Measurements from ENCODE around the gene ALCAM. TPM values are rescaled to one million over a fixed set of nuclear protein-coding genes. Genes with fewer than 3 reads are reported as not detected.

Gene ALCAM
- total and polyA plus RNA-seq, 2 of the 8 experiments (the other 6 are each of a cell fraction or from before 2014, with no cell fraction given): 10.8 to 33.0 TPM

- H4K20me1 ChIP-seq (replicated peaks in 1 of 2; ENCODE audit: control insufficient read depth in 1 of 2, insufficient read depth in 2 of 2, low read length in 2 of 2): no peaks in the 10 kb centered on the region
- no peaks in the 10 kb centered on the region for H3K27me3 ChIP-seq (replicated peaks in 1 of 4; ENCODE audit: control insufficient read depth in 3 of 4, extremely low read depth in 1 of 4, insufficient read depth in 3 of 4, low read length in 3 of 4)
- DNase-seq (ENCODE audit: low read depth in 1 of 2, low spot score in 2 of 2) (peak in 1 of 2 experiments; percentile 57), FAIRE-seq (no peak)
- no peak overlapping the region for H2BK15ac ChIP-seq (ENCODE audit: low read length)
- no peak overlapping the region for H4K91ac ChIP-seq (replicated peaks; ENCODE audit: insufficient read length, low read length)
- no peak overlapping the region for H4K5ac ChIP-seq (ENCODE audit: insufficient read length, low read depth, low read length)
- H3K79me2 ChIP-seq (ENCODE audit: control insufficient read depth in 1 of 2, insufficient read depth in 2 of 2, low read length in 2 of 2): no peaks in the 10 kb centered on the region
- peak overlapping the region; percentile 61 to 87 for H3K4me2 ChIP-seq (ENCODE audit: insufficient read depth in 1 of 2, low read depth in 2 of 2, low read length in 2 of 2)
- H3K27ac ChIP-seq (ENCODE audit: low read depth, low read length): no peak overlapping the region
- 52% methylated on average over 17 of the region's 17 CpGs; no CpG with 5 or more reads in 1 of the 2 experiments for WGBS, 2 experiments (ENCODE audit: extremely low coverage in 1 of 2, insufficient coverage in 1 of 2, insufficient read length in 1 of 2, insufficient replicate concordance in 2 of 2, low coverage in 1 of 2, low lambda C conversion rate in 2 of 2, missing lambda C conversion rate in 1 of 2)
- H2AFZ ChIP-seq (ENCODE audit: low read length): peak overlapping the region; percentile 85
- peak overlapping the region; percentile 61; the same call in 1 of the 2 replicates for H2BK12ac ChIP-seq (ENCODE audit: low read depth, low read length)
- H3K79me1 ChIP-seq (ENCODE audit: low read depth, low read length): no peaks in the 10 kb centered on the region
- H3K36me3 ChIP-seq (ENCODE audit: control insufficient read depth in 2 of 4, insufficient read depth in 4 of 4, low read length in 3 of 4): no peaks in the 10 kb centered on the region
- H3K23me2 ChIP-seq (ENCODE audit: low read depth, low read length): no peaks in the 10 kb centered on the region
- H3K9ac ChIP-seq (replicated peaks in 1 of 4; ENCODE audit: extremely low read depth in 1 of 4, low read depth in 3 of 4, low read length in 3 of 4): peak overlapping the region in 1 of 4 experiments; percentile 28; a peak in 1 of 7 replicates
- H3K4ac ChIP-seq (replicated peaks; ENCODE audit: insufficient read length, low read depth, low read length): no peak overlapping the region
- CTCF ChIA-PET (ENCODE audit: partially characterized antibody): interaction anchor here (1.0 kb wide), 2 partner anchors 86 to 1012 kb away, joined by 3 to 4 read pairs; no protein-coding TSS in a partner anchor
- no peak overlapping the region for H3K56ac ChIP-seq (replicated peaks; ENCODE audit: insufficient read length, low read depth, low read length)
- TF ChIP-seq TAF1 (IDR thresholded peaks at IDR 0.05; ENCODE audit: low read depth, low read length): no peak
- no peak for TF ChIP-seq RXRA (IDR thresholded peaks at IDR 0.05; ENCODE audit: insufficient read depth, low read depth, low read length)
- TF ChIP-seq ASH2L (IDR thresholded peaks at IDR 0.05; ENCODE audit: low read length): peak; percentile 87
- TF ChIP-seq MAX (IDR thresholded peaks at IDR 0.05): 0 out of 2 replicates have a peak, but pooled peaks have one; percentile 36
- peak; percentile 58; the same call in 1 of the 2 replicates for TF ChIP-seq RBBP5 (IDR thresholded peaks at IDR 0.05; ENCODE audit: borderline replicate concordance, low read depth, low read length)
- peak; percentile 49 for TF ChIP-seq CTBP2 (IDR thresholded peaks at IDR 0.05; ENCODE audit: borderline replicate concordance, insufficient read depth, insufficient read length, low read length)
- no peak for TF ChIP-seq CTCF (IDR thresholded peaks at IDR 0.05; ENCODE audit: control extremely low read depth in 1 of 3, insufficient read depth in 1 of 3, low read depth in 1 of 3, low read length in 3 of 3)
- no peak for TF ChIP-seq TBP (IDR thresholded peaks at IDR 0.05; ENCODE audit: low read depth, low read length)
- H3K18ac ChIP-seq (ENCODE audit: extremely low read depth, low read length): 0 out of 2 replicates have a peak overlapping the region, but pooled peaks have one; percentile 6
- H2BK5ac ChIP-seq (ENCODE audit: low read depth, low read length): no peak overlapping the region
- H2AK5ac ChIP-seq (ENCODE audit: low read depth, low read length): no peak overlapping the region
- H3K4me3 ChIP-seq (ENCODE audit: extremely low read depth in 1 of 4, insufficient read depth in 2 of 4, low read depth in 3 of 4, low read length in 4 of 4): peak overlapping the region; percentile 30 to 60 (median 52); a peak in 7 of 8 replicates
- no peak overlapping the region; the same call in 1 of the 2 replicates for H4K8ac ChIP-seq (ENCODE audit: extremely low read depth, insufficient read depth, low read length)
- no peak overlapping the region for H3K14ac ChIP-seq (ENCODE audit: insufficient read length)
- no peak overlapping the region for H3K23ac ChIP-seq (ENCODE audit: insufficient read length)
- no peak overlapping the region for H2BK20ac ChIP-seq (ENCODE audit: low read length)
- POLR2A ChIA-PET (ENCODE audit: partially characterized antibody): interaction anchor here (0.9 kb wide), 1 partner anchor 10 kb away, joined by 3 read pairs; no protein-coding TSS in a partner anchor
- H3K9me3 ChIP-seq (ENCODE audit: insufficient read depth in 2 of 2, low read depth in 1 of 2, low read length in 1 of 2): 0 out of 4 replicates have a peak, but pooled peaks cover 0 to 3% of the 10 kb centered on the region in 2 experiments
- H3K4me1 ChIP-seq (replicated peaks in 1 of 4; ENCODE audit: control insufficient read depth in 3 of 4, insufficient read depth in 4 of 4, low read length in 3 of 4): peaks cover 0 to 5% (median 2%) of the 10 kb centered on the region in 4 experiments; a peak in 4 of 7 replicates
- H2BK120ac ChIP-seq (replicated peaks; ENCODE audit: low read depth, low read length): no peak overlapping the region
Measured at GRCh38 chr3:105608623-105609022, 241.9 kb downstream of the ALCAM start.

Measured in H1 (cell line).